Measurements from ENCODE around the gene MLLT10.
A peak's percentile ranks its signal among the peaks of the same experiment; 100 is the strongest.

MLLT10 gene

DNA sequence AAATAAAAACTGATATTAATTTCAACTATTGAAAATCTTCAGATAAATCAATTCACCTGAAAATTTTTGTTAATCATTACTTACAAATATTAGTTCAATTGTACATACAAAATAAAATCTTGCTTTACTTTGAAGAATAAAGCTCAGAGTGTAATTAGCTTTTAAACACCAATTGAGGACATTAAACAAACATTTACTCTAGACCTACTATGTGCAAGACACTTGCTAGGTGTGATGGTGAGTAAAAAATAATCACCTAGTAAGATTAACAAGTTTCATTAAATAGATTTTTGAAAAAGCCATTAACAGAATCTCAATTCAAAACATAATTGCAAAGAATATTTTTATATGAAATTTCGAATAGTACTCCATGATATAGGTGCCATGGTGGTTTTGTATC, 3.9 kb upstream of the MLLT10 start:
- DNase-seq (ENCODE audit: low spot score): no peak
- POLR2A ChIA-PET (ENCODE audit: low non-redundant PET): no interaction called here
- no peak overlapping the region for H3K27ac ChIP-seq
- TF ChIP-seq, protein P1, sequence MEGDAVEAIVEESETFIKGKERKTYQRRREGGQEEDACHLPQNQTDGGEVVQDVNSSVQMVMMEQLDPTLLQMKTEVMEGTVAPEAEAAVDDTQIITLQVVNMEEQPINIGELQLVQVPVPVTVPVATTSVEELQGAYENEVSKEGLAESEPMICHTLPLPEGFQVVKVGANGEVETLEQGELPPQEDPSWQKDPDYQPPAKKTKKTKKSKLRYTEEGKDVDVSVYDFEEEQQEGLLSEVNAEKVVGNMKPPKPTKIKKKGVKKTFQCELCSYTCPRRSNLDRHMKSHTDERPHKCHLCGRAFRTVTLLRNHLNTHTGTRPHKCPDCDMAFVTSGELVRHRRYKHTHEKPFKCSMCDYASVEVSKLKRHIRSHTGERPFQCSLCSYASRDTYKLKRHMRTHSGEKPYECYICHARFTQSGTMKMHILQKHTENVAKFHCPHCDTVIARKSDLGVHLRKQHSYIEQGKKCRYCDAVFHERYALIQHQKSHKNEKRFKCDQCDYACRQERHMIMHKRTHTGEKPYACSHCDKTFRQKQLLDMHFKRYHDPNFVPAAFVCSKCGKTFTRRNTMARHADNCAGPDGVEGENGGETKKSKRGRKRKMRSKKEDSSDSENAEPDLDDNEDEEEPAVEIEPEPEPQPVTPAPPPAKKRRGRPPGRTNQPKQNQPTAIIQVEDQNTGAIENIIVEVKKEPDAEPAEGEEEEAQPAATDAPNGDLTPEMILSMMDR (conservative IDR thresholded peaks at IDR 0.05; ENCODE audit: low read depth): no peak
- CTCF ChIA-PET: no interaction called here

DNA sequence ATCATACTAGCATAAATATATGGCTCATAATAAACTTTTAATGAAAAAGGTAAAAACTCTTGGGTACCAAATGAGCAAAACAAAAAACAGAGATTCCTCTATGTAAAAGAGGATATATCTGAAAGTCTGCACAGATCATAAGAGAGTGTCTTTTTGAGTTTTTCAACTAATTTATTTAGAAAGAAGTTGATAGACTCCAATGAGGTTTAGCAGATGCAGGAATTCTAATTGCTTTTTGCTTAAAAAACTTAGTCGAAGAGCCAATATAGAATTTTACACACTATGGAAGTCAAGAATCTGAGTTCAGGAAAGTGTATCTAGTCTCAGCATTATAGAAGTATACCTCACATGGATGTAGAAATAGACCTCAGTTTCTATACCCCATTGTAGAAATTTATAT, 3.4 kb upstream of the MLLT10 start:
- TF ChIP-seq, protein P1 (conservative IDR thresholded peaks at IDR 0.05; ENCODE audit: low read depth): no peak
- no peak for DNase-seq (ENCODE audit: low spot score)
- ChIA-PET POLR2A (ENCODE audit: low non-redundant PET) (no interaction called here), CTCF (interaction anchor here (1.0 kb wide), 1 partner anchor 252 kb away, joined by 4 read pairs; no protein-coding TSS in a partner anchor)
- H3K27ac ChIP-seq: no peak overlapping the region

DNA sequence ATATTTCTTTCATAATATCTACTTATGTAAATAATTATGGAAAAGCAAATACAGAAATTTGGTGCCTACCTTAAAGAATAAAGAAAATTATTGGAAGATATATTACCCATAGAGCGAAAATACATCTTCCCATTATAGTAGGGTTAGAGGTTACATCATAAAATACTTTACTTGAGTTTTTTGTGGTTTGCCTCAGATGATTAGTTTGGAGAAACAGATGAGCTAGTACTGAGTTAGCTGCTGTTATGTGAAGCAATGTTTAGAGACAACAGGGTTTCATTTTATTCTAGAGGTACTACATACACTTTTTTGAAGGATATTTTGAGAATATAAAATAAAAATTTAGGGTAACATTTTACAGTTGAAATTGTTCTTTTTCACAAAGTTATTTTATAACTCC, 2.9 kb upstream of the MLLT10 start:
- TF ChIP-seq, protein P1 (conservative IDR thresholded peaks at IDR 0.05; ENCODE audit: low read depth): no peak
- DNase-seq (ENCODE audit: low spot score): no peak
- no peak overlapping the region for H3K27ac ChIP-seq
- POLR2A ChIA-PET (ENCODE audit: low non-redundant PET): no interaction called here
- CTCF ChIA-PET: interaction anchor here (1.0 kb wide), 1 partner anchor 252 kb away, joined by 4 read pairs; no protein-coding TSS in a partner anchor

DNA sequence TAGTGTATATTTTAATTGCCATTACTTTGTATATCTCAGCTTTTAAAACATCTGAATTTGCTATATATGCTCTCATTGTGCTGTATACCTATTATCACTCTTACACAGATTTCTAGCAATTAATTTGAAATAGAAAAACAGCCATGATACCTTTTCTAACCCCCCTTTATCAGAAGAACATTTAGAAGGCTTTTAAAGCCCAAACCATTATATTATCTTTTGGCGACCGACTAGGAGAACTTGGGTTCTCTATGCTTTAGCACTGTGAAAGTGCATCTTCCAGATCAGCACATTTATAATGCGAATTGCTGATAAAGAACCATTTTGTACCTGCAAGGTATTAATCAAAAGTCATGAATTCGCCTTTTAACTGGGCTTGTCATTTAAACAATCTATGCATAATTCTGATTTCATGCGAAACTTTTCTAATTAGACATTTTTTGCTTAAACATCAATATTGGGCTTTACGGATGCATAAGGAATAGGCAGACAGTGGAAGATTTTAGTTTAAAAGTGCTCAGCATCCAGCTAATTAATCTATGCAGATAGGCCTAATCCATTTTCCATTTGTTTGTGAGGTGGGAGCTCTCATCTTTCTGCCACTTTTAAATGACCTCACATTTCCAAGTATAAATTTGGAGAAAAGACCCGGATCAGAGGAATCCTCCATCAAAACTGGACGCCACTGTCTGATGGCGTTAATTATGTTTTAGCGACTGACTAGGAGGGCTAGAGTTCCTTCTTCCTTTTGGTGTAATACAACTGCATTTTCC, 1.2 kb upstream of the MLLT10 start:
- TF ChIP-seq, protein P1 (conservative IDR thresholded peaks at IDR 0.05; ENCODE audit: low read depth): no peak
- no peak for DNase-seq (ENCODE audit: low spot score)
- ChIA-PET POLR2A (ENCODE audit: low non-redundant PET) (interaction anchor here (1.1 kb wide), 1 partner anchor 253 kb away, joined by 7 read pairs; no protein-coding TSS in a partner anchor), CTCF (interaction anchor here (0.5 kb wide), 1 partner anchor 258 kb away, joined by 3 read pairs; no protein-coding TSS in a partner anchor)
- peak overlapping the region; percentile 98 for H3K27ac ChIP-seq

DNA sequence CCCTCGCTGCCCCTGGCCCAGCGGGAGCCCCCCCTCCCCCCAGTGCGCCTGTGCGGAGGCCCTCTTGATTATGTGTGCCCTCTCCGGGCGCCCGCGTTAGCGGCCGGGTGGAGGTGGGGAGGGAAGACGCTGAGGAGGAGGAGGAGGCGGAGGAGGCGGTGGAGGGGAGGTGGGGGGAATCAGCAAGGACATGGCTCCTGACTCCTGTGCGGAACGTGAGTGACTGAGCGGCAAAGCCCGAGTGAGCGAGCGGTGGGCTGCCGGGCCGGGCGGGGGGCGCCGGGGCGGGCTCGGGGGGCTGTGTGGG, 201 bp downstream of the MLLT10 start:
- CTCF ChIA-PET: interaction anchor here (0.6 kb wide), 1 partner anchor 494 kb away, joined by 3 read pairs; no protein-coding TSS in a partner anchor
- POLR2A ChIA-PET (ENCODE audit: low non-redundant PET): interaction anchor here (1.1 kb wide), 1 partner anchor 255 kb away, joined by 7 read pairs; no protein-coding TSS in a partner anchor
- DNase-seq (ENCODE audit: low spot score): no peak
- TF ChIP-seq, protein P1 (conservative IDR thresholded peaks at IDR 0.05; ENCODE audit: low read depth): no peak
- peak overlapping the region; percentile 98 for H3K27ac ChIP-seq

DNA sequence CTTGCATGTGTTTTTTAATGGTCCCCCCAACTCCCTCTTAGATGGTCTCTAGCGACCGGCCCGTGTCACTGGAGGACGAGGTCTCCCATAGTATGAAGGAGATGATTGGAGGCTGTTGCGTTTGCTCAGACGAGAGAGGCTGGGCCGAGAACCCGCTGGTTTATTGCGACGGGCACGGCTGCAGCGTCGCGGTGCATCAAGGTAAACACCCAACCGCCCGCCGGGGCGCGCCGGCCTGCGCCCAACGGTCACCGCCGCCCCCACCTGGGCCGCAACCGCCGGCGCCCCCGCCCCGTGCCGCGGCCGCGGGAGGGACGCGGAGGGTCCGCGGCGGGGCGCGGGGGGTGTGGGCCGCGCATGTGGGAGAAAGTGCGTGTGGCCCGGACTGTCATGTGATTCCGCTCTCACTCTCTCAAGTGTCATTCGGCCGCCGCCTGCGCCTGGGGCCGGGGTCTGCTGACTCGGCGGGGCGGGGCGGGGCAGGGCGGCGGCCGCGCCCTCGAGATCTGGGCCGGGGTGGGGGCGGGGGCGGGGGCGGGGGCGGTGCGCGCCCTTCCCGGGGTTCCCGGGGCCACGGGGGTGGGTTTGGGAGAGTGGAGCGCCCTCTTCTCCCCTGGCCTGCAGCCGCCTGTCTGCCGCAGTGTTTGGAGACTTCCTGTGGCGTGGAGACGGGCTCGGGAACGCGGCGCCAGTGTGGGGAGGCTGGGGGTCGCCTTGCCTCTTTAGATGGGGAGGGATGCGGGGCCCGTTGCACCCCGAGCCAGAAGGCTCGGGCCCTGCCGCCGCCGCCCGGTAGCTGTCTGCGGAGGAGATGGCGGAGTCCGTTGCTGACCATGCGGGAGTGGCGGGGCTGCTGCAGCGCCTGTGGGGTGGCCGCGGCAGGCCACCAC, 817 bp downstream of the MLLT10 start:
- ChIA-PET POLR2A (ENCODE audit: low non-redundant PET) (no interaction called here), CTCF (no interaction called here)
- peak overlapping the region; percentile 98 for H3K27ac ChIP-seq
- no peak for DNase-seq (ENCODE audit: low spot score)
- TF ChIP-seq, protein P1 (conservative IDR thresholded peaks at IDR 0.05; ENCODE audit: low read depth): no peak

All from RWPE1 (cell line).